Mucosa of descending colon (tissue), 3 donors: ENCODE results near the gene EIF2AK2. TPM values are rescaled to one million over a fixed set of nuclear protein-coding genes. Genes with fewer than 3 reads are reported as not detected.
A peak's percentile ranks its signal among the peaks of the same experiment; 100 is the strongest.

Experiments
- ATAC-seq: fragments of 200-7000 bp; cut with Tn5 transposase; one replicate; pipeline ENCODE4 v1.9.1; 2020; ENCODE audit warnings: mild to moderate bottlenecking, moderate library complexity
- DNase-seq, 3 donors: peaks; one replicate each; pipeline ENCODE4 v3.0.0-alpha.2; 2020
- H3K36me3 ChIP-seq: fragments of 200-600 bp; one replicate; pipeline ENCODE4 v1.8.0; 2021; ENCODE audit warnings: low read depth, mild to moderate bottlenecking
- H3K4me1 ChIP-seq: fragments of 200-600 bp; one replicate; pipeline ENCODE4 v1.8.0; 2021; ENCODE audit warnings: low read depth, mild to moderate bottlenecking
- H3K4me3 ChIP-seq: fragments of 200-600 bp; one replicate; pipeline ENCODE4 v1.8.0; 2021; ENCODE audit warnings: mild to moderate bottlenecking
- H3K9me3 ChIP-seq: fragments of 200-600 bp; one replicate; pipeline ENCODE4 v1.8.0; 2021; ENCODE audit warnings: mild to moderate bottlenecking
- intact Hi-C, 2 donors: fragments of 100-400 bp; cut with DNase I in 1 of 2; cut with micrococcal nuclease in 1 of 2; formaldehyde crosslinking; loops; one replicate each; pipeline versions ENCODE4 v1.11.0 to v1.11.1; 2022; cut with DNase I, micrococcal nuclease
- total RNA-seq, 3 donors: library from RNA; stranded (reverse); fragmentation: NEBNext Ultra II Directional in 2 of 3; extraction: Animal tissue kit (Norgen Biotek cat#: 25700) in 2 of 3; gene quantifications; one replicate each; pipeline versions ENCODE4 v1.2.1 to v1.2.4, GENCODE V29; 2021 to 2023
- TF ChIP-seq, protein P1 (sequence below): fragments of 200-600 bp; IDR thresholded peaks from one replicate; pipeline ENCODE4 v1.8.0; 2022; ENCODE audit warnings: antibody characterized with exemption, mild to moderate bottlenecking
- donor health status: DM: no; HTN: no; CAD: no; lungs with moderate emphysema.
- donor health status: DM: no; HTN: no; CAD: no.
- donor health status: DM: no; HTN: yes; CAD: no.

EIF2AK2 gene
- total RNA-seq, 3 donors from 2014 or later = 27.5 to 48.8 (median 33.2) TPM

DNA sequence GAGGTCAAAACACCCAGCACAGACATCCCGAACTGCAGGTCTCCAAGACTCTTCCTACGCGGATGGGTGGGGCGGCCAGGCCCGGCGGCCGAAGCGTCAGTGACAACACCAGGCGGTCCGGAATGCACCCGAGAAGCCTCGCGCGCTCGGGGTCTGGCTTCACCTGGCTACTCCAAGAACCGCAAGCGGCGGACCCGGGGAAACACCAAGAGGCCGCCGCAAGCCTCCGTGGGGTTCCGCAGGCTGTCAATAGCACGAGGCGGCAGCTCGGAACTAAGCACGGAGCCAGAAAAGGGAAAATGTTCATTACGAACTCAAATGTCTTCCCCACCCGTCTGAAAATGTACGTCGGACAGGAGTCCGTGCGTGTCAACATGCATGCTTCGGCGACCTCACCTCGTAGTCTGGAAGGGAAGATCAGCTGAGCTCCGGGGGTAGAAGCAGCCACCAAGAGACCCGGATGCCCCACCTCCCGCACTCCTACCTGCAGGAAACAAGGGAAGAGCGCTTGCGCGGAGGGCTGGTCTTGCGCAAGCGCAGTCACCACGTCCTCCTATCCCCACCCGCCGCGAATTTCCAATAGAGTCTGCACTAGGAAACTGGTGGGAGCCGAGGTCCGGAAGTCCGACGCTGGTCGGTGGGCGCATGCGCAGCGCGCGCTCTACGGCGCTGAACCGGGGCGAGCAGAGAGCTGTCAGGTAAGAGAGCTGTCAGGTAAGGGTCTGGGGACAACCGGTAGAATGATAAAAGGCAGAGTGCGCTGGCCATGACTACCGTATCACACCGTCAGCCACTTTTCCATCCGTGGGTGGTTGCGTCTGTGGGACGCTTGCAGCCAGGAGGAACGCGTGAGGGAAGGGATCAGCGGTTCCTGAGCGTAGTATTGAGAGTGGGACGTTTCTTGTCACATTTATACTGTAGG is 72.6 kb downstream of the EIF2AK2 start, which contains the start of the genes GPATCH11 and HEATR5B:
Gene GPATCH11 (plus strand): TSS at position 646 of the 922 bp plus-strand sequence. CDS start 3,864 bp downstream, outside the sequence.
Gene HEATR5B (minus strand): TSS at position 500 of the 922 bp plus-strand sequence. CDS start 958 bp downstream, outside the sequence.
- peak; percentile 99 for ATAC-seq
- intact Hi-C loops = no loop called here
- Histone ChIP-seq H3K36me3 (no peaks in the 10 kb centered on the region), H3K4me3 (peak within 1 kb of the TSS; percentile 60), H3K9me3 (no peaks in the 10 kb centered on the region), H3K4me1 (peaks cover 6% of the 10 kb centered on the region)
- DNase-seq = peak; percentile 96 to 97 (median 96)
- TF ChIP-seq, protein P1, sequence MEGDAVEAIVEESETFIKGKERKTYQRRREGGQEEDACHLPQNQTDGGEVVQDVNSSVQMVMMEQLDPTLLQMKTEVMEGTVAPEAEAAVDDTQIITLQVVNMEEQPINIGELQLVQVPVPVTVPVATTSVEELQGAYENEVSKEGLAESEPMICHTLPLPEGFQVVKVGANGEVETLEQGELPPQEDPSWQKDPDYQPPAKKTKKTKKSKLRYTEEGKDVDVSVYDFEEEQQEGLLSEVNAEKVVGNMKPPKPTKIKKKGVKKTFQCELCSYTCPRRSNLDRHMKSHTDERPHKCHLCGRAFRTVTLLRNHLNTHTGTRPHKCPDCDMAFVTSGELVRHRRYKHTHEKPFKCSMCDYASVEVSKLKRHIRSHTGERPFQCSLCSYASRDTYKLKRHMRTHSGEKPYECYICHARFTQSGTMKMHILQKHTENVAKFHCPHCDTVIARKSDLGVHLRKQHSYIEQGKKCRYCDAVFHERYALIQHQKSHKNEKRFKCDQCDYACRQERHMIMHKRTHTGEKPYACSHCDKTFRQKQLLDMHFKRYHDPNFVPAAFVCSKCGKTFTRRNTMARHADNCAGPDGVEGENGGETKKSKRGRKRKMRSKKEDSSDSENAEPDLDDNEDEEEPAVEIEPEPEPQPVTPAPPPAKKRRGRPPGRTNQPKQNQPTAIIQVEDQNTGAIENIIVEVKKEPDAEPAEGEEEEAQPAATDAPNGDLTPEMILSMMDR = no peak

DNA sequence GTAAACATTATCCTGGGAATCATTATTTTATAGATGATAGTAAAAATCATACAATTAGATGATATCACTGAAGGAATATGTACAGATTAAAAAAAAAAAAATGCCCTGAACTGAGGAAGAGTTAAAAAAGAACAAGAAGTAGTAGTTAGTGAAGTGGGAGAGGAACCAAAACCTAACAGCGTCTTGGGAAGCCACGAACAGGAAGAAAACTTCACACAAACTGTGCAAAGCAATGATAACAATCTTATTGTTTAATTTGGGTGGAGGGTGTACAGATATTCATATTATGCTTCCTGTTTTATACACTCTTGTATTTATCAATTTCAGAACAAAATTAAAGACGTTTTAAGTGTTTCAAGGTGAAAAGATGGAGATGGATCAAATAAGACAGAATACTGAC is 76.1 kb downstream of the EIF2AK2 start:
- intact Hi-C loops = no loop called here
- ATAC-seq (no peak), DNase-seq (no peak)
- Histone ChIP-seq H3K4me3 (no peak overlapping the region), H3K36me3 (no peaks in the 10 kb centered on the region), H3K4me1 (peaks cover 6% of the 10 kb centered on the region), H3K9me3 (no peaks in the 10 kb centered on the region)
- TF ChIP-seq, protein P1 = no peak

DNA sequence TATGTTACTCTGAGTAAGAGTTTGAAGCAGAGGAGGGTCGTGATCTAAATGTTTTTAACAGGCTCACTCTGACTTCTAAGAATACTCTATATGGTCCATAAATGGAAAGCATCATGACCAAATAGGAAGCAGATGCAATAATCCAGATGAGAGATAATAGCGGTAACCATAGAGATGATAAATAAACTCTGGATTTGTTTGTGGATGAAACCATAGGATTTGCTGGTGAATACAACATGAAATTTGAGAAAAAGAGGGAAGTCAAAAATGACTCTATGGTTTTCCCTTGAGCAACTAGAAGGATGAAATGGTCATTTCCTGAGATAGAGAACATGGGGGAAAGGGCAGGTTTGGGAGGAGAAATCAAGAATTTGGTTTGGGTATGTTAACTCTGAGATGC is 76.5 kb downstream of the EIF2AK2 start:
- Histone ChIP-seq H3K9me3 (no peaks in the 10 kb centered on the region), H3K4me3 (no peak overlapping the region), H3K4me1 (peaks cover 6% of the 10 kb centered on the region), H3K36me3 (no peaks in the 10 kb centered on the region)
- ATAC-seq (no peak), DNase-seq (no peak)
- intact Hi-C loops = no loop called here
- TF ChIP-seq, protein P1 = no peak

DNA sequence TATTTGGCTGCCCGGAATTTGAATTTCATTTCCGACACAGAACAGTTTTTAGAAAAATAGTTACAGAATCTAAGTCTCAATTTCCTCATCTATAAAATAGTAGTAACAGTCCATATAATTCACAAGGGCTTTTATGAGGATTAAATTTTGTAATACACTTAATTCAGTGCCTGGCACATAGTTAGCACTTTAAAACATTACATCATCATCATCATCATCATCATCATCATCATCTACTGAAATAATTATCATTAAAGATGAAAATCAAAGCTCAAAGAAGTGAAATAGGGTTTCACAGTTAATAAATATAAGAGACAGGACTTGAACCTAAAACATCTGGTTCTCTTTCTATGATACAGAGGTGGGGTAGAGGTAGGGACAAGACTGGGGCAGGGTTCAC is 85.8 kb downstream of the EIF2AK2 start:
- TF ChIP-seq, protein P1 = no peak
- Histone ChIP-seq H3K36me3 (no peaks in the 10 kb centered on the region), H3K4me1 (no peaks in the 10 kb centered on the region), H3K4me3 (no peak overlapping the region), H3K9me3 (no peaks in the 10 kb centered on the region)
- intact Hi-C loops = no loop called here
- DNase-seq (no peak), ATAC-seq (no peak)

DNA sequence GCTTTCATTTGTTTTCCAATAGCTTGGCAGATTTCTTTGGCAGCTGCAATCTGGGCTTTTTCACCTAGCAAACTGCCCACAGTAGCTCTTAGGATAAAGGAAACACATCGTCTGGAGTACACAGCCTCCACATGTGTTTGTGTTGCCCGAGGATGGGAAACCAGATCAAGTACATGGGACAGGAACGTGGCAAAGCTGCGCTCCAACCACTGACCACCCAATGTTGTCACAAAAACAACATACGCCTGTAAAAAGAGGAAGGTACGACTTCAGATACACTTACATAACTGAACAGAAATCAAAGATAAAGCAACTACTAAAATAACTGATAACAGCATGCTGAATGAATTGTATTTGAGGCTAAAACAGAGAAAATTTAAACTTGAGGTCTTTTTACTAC is 88.1 kb downstream of the EIF2AK2 start:
- Histone ChIP-seq H3K9me3 (no peaks in the 10 kb centered on the region), H3K4me3 (no peak overlapping the region), H3K4me1 (no peaks in the 10 kb centered on the region), H3K36me3 (peaks cover 7% of the 10 kb centered on the region)
- ATAC-seq = no peak
- intact Hi-C loops = no loop called here
- DNase-seq = no peak
- TF ChIP-seq, protein P1 = no peak
